Mammary epithelial cell (primary cell): Measurements from ENCODE around the gene RPS6KL1.

Experiments used
- EZH2 ChIP-seq: IDR thresholded peaks from 2 replicates; pipeline ENCODE4 v1.6.1; 2012; ENCODE audit warnings: low read length, inconsistent platforms, borderline replicate concordance
- TF ChIP-seq, protein P1 (sequence below), 2 donors: IDR thresholded peaks in 1 of 2; conservative IDR thresholded peaks in 1 of 2; 2 replicates each; pipeline ENCODE4 v1.5.1; 2011 to 2012; ENCODE audit warnings: inconsistent platforms in 2 of 2, low read length in 2 of 2, mild to moderate bottlenecking in 2 of 2, control low read depth in 1 of 2, low read depth in 1 of 2; ENCODE audit not compliant: insufficient read depth in 1 of 2; ENCODE audit errors: extremely low read depth in 1 of 2

DNA sequence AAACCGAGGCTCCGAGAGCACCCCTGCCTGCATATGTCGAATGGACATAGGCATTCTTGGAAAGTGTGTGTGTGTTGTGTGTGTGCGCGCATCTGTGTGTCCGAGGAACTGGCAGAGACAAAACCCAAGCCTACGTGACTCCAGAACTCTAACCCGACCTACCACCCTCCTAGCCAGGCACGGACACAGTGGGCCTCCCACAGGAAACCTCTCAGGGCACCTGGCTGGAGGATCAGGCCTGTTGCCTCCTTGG lies 32.9 kb upstream of the RPS6KL1 start:
- TF ChIP-seq, protein P1, sequence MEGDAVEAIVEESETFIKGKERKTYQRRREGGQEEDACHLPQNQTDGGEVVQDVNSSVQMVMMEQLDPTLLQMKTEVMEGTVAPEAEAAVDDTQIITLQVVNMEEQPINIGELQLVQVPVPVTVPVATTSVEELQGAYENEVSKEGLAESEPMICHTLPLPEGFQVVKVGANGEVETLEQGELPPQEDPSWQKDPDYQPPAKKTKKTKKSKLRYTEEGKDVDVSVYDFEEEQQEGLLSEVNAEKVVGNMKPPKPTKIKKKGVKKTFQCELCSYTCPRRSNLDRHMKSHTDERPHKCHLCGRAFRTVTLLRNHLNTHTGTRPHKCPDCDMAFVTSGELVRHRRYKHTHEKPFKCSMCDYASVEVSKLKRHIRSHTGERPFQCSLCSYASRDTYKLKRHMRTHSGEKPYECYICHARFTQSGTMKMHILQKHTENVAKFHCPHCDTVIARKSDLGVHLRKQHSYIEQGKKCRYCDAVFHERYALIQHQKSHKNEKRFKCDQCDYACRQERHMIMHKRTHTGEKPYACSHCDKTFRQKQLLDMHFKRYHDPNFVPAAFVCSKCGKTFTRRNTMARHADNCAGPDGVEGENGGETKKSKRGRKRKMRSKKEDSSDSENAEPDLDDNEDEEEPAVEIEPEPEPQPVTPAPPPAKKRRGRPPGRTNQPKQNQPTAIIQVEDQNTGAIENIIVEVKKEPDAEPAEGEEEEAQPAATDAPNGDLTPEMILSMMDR (conservative IDR thresholded peaks at IDR 0.05 in 1 of 2, IDR thresholded peaks at IDR 0.05 in 1 of 2; ENCODE audit: extremely low read depth in 1 of 2, insufficient read depth in 1 of 2, low read depth in 1 of 2, low read length in 2 of 2): no peak
- TF ChIP-seq EZH2: no peak
